OCI-LY1 (cell line): ENCODE results near the gene TMEM196.
A peak's percentile ranks its signal among the peaks of the same experiment; 100 is the strongest.

Experiments used
- EZH2 ChIP-seq: fragments of 200-600 bp; sonication (generic), shearing (Covaris generic); IDR thresholded peaks from 2 replicates; pipeline ENCODE4 v1.8.0; 2017; ENCODE audit warnings: borderline replicate concordance, mixed run types, mild to moderate bottlenecking, antibody characterized with exemption, low read length, moderate library complexity, mixed read lengths
- TF ChIP-seq, protein P1 (sequence below): fragments of 200-600 bp; sonication (generic), shearing (Covaris generic); IDR thresholded peaks from 2 replicates; pipeline ENCODE4 v1.5.1; 2017; ENCODE audit warnings: mild to moderate bottlenecking, antibody characterized with exemption, low read length, moderate library complexity, mixed read lengths

DNA sequence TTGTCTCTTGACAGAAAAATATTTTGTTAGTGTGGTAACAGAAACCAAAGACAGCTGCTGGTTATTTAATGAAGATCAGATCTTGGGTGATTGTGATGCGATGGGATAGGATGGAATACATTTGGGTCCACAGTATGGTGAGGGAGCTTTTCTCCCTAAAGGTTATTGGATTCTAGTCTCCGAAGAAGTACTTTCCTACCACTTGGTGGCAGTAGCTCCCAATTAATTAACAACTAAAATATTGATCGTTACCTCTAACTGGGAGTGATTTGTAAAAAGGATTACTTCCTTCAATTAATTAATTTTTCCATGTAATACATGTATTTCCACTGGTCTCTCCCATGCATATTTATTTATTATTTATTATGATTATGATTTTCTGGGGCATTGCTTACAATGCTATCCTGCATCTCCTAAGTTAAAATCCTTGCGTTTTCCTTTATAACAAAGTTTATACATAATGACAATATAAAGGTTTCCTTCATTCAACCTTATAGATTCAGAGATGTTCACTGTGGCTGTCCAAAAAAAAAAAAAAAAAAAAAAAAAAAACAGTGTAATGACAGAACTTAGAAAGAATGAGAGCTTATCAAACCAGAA lies 25.6 kb downstream of the TMEM196 start:
- TF ChIP-seq, protein P1, sequence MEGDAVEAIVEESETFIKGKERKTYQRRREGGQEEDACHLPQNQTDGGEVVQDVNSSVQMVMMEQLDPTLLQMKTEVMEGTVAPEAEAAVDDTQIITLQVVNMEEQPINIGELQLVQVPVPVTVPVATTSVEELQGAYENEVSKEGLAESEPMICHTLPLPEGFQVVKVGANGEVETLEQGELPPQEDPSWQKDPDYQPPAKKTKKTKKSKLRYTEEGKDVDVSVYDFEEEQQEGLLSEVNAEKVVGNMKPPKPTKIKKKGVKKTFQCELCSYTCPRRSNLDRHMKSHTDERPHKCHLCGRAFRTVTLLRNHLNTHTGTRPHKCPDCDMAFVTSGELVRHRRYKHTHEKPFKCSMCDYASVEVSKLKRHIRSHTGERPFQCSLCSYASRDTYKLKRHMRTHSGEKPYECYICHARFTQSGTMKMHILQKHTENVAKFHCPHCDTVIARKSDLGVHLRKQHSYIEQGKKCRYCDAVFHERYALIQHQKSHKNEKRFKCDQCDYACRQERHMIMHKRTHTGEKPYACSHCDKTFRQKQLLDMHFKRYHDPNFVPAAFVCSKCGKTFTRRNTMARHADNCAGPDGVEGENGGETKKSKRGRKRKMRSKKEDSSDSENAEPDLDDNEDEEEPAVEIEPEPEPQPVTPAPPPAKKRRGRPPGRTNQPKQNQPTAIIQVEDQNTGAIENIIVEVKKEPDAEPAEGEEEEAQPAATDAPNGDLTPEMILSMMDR, result peak; percentile 60
- no peak for TF ChIP-seq EZH2
